GM11168 (cell line): Measurements from ENCODE around the gene CEP63.
"Not testable (repeated sequence)": the region's sequence is repeated elsewhere in the genome, so short reads cannot be mapped to it uniquely, and the experiment has no call there.

Experiments used
- in situ Hi-C: fragments of 300-500 bp; cut with MboI; formaldehyde crosslinking; loops from one replicate; pipeline ENCODE4 v1.12.0; 2022; ENCODE audit warnings: low sequenced_read_pairs; ENCODE audit not compliant: unreplicated experiment

Gene CEP63

GRCh38 chr3:134504132-134504531 is 18.3 kb downstream of the CEP63 start:
- in situ Hi-C loops = no loop called here

- in situ Hi-C loops = no loop called here
Measured at GRCh38 chr3:134505485-134505884, 19.6 kb downstream of the CEP63 start.

- in situ Hi-C loops = no loop called here
Measured at GRCh38 chr3:134511500-134511899, 25.6 kb downstream of the CEP63 start.

GRCh38 chr3:134516905-134517304 is 31.0 kb downstream of the CEP63 start:
- in situ Hi-C loops = no loop called here

GRCh38 chr3:134517791-134518190 is 31.9 kb downstream of the CEP63 start:
- in situ Hi-C loops = no loop called here

GRCh38 chr3:134522541-134522940 is 36.7 kb downstream of the CEP63 start:
- in situ Hi-C loops = no loop called here

GRCh38 chr3:134525293-134525692 is 39.4 kb downstream of the CEP63 start:
- in situ Hi-C loops = no loop called here

- in situ Hi-C loops = no loop called here
Measured at GRCh38 chr3:134526319-134526718, 40.5 kb downstream of the CEP63 start.

GRCh38 chr3:134527037-134527436 is 41.2 kb downstream of the CEP63 start:
- in situ Hi-C loops = no loop called here

GRCh38 chr3:134527538-134528186 is 41.8 kb downstream of the CEP63 start:
- in situ Hi-C loops = no loop called here

GRCh38 chr3:134533493-134533892 is 47.6 kb downstream of the CEP63 start:
- in situ Hi-C loops = no loop called here

GRCh38 chr3:134535186-134535970 is 49.5 kb downstream of the CEP63 start:
- in situ Hi-C loops = no loop called here

- in situ Hi-C loops = no loop called here
Measured at GRCh38 chr3:134536781-134537180, 50.9 kb downstream of the CEP63 start.

GRCh38 chr3:134542287-134542958 is 56.6 kb downstream of the CEP63 start:
- in situ Hi-C loops = no loop called here

- in situ Hi-C loops = no loop called here
Measured at GRCh38 chr3:134543113-134543512, 57.3 kb downstream of the CEP63 start.

- in situ Hi-C loops = no loop called here
Measured at GRCh38 chr3:134544316-134544715, 58.5 kb downstream of the CEP63 start.

GRCh38 chr3:134544783-134545182 is 58.9 kb downstream of the CEP63 start:
- in situ Hi-C loops = not testable (repeated sequence)

GRCh38 chr3:134545818-134546217 is 60.0 kb downstream of the CEP63 start:
- in situ Hi-C loops = no loop called here

- in situ Hi-C loops = no loop called here
Measured at GRCh38 chr3:134552784-134553183, 66.9 kb downstream of the CEP63 start.

- in situ Hi-C loops = no loop called here
Measured at GRCh38 chr3:134559591-134559990, 73.7 kb downstream of the CEP63 start.

GRCh38 chr3:134562055-134562454 is 76.2 kb downstream of the CEP63 start:
- in situ Hi-C loops = no loop called here
